Retinal pigment epithelial cell (primary cell): ENCODE results near the gene CPTP.

ENCODE experiments used
- DNase-seq: peaks from one replicate; pipeline ENCODE4 v3.0.0-alpha.2; 2010; ENCODE audit warnings: low read depth
- H3K4me3 ChIP-seq: 2 replicates; pipeline ENCODE4 v1.5.1; 2011; ENCODE audit warnings: mild to moderate bottlenecking, low read length, control low read depth, moderate library complexity
- TF ChIP-seq, protein P1 (sequence below): conservative IDR thresholded peaks from 2 replicates; pipeline ENCODE4 v1.5.1; 2011; ENCODE audit warnings: low read depth, low read length, control low read depth, inconsistent platforms

Gene CPTP

DNA sequence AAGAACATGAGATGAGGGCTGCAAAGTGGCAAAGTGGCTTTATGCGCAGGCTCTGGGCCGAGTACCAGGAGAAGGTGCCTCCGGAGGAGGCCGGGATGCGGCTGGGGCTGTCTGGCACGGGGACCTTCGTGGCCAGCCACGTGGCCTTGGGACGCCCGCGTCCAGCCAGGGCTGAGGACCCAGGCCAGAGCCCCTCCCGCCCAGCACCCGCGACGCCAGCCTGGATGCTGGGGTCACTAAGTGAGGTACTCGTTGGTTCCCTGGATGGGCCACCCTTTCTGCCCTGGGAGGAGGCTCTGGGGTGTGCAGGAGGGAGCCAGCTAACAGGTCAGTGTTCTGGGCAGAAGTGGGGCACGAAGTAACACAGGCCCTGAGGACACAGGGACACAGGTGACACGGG is 31.8 kb upstream of the CPTP start:
- DNase-seq = no peak
- TF ChIP-seq, protein P1, sequence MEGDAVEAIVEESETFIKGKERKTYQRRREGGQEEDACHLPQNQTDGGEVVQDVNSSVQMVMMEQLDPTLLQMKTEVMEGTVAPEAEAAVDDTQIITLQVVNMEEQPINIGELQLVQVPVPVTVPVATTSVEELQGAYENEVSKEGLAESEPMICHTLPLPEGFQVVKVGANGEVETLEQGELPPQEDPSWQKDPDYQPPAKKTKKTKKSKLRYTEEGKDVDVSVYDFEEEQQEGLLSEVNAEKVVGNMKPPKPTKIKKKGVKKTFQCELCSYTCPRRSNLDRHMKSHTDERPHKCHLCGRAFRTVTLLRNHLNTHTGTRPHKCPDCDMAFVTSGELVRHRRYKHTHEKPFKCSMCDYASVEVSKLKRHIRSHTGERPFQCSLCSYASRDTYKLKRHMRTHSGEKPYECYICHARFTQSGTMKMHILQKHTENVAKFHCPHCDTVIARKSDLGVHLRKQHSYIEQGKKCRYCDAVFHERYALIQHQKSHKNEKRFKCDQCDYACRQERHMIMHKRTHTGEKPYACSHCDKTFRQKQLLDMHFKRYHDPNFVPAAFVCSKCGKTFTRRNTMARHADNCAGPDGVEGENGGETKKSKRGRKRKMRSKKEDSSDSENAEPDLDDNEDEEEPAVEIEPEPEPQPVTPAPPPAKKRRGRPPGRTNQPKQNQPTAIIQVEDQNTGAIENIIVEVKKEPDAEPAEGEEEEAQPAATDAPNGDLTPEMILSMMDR = no peak
- no peak overlapping the region for H3K4me3 ChIP-seq

DNA sequence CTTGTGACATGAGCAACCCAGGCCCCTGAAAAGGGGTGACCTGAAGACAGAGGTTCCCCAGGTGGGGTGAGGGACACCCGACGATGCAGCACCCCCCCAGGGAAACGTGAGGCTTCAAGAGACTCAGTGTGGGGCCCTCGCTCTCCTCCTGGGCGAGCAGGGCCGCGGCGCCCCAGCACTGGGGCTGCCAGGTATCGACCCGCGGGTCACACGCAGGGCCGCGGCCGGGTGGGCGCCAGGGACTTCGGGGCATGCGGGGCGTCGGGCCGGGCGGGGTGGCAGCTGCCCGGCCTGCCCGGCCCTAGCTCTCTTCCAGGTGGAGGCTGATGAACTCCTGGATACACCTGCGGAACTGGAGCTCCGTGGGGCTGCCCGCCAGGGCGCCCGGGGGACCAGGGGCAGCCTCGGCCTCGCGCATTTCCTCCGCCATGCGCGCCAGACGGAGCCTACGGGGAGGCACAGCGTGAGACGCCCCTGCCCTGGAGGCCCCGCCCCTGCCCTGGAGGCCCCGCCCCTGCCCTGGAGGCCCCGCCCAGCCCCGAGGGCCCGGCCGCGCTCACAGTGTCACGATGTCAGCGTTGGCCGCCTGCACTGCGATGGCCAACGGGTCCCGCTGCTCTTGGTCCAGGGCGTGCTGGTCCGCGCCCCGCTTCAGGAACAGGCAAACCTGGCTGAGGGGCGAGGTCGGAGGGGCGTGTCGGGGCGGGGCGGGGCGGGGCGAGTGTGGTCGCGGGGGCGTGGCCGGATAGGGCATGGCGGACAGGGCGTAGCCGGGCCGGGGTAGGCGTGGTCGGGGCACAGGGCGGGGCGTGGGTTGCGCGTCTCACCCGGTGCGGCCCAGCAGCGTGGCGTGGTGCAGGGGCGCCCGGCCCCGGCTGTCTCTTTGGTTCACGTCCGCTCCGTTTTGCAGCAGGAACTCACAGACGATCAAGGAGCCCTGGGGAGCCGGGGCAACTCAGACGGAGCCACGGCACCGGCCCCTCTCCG is 31.0 kb upstream of the CPTP start:
- TF ChIP-seq, protein P1 = no peak
- DNase-seq = no peak
- no peak overlapping the region for H3K4me3 ChIP-seq

DNA sequence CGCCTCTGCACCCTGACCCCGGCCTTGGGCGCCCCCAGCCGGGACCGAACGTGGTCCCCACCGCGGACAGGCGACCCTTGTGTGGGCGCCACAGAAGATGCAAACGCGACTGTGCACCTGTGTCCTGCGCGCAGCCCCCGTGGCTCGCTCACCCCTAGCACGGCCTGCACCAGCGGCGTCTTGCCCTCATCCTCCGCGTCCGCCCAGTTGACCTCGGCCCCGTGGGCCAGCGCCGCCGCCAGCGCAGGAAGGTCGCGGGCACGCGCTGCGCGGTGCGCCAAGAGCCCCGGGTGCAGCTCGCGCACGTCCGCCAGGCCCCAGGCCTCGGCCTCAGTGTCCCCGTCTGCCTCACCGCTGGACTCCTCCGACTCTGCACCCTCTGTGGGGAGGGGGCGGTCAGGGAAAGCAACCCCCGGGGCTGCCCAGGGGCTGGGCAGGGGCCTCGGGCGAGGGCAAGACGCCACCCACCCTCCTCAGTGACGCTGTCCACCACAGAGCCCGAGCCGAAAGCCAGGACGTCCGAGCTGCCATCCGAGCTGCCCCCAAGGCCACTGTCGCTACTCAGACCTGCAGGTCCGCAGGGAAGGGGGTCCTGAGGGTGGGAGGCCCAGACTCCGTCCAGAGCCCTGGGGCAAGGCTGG is 30.2 kb upstream of the CPTP start:
- no peak overlapping the region for H3K4me3 ChIP-seq
- TF ChIP-seq, protein P1 = no peak
- DNase-seq = no peak

DNA sequence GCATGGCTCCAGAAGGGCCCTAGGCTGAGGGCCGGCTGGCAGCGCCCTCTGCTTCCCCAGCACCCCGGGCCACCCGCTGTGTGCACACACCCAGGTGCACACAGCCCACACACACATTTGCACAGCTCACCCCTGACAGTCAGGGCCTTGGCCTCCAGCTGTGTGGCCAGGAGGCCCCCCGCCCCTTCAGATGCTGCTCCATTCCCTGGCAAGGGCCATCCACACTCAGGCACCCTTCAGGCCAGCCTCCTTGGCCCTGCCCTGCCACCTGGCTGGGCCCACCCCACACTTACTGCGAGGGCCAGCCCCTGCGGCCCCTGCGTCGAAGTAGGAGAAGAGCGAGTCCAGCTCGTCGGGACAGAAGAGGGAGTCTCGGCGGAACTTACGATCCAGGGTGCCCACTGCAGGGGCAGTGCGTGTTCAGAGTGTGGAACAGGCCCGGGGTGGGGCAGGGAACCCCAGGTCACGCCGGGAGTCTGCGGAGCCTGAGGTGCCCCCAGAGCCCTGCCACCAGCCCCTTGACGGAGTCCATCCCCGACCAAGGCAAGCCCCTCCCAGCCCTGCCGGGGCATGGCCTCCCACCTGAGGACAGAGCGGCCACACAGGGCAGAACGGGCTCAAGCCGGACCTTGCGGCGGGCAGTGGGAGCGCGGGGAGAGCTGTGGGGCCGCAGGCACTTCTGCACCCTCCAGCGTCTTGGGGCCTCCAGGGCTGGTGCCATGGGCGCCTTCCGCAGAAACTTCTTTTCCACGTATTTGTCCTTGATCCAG is 29.3 kb upstream of the CPTP start:
- TF ChIP-seq, protein P1 = no peak
- DNase-seq = no peak
- H3K4me3 ChIP-seq = no peak overlapping the region

DNA sequence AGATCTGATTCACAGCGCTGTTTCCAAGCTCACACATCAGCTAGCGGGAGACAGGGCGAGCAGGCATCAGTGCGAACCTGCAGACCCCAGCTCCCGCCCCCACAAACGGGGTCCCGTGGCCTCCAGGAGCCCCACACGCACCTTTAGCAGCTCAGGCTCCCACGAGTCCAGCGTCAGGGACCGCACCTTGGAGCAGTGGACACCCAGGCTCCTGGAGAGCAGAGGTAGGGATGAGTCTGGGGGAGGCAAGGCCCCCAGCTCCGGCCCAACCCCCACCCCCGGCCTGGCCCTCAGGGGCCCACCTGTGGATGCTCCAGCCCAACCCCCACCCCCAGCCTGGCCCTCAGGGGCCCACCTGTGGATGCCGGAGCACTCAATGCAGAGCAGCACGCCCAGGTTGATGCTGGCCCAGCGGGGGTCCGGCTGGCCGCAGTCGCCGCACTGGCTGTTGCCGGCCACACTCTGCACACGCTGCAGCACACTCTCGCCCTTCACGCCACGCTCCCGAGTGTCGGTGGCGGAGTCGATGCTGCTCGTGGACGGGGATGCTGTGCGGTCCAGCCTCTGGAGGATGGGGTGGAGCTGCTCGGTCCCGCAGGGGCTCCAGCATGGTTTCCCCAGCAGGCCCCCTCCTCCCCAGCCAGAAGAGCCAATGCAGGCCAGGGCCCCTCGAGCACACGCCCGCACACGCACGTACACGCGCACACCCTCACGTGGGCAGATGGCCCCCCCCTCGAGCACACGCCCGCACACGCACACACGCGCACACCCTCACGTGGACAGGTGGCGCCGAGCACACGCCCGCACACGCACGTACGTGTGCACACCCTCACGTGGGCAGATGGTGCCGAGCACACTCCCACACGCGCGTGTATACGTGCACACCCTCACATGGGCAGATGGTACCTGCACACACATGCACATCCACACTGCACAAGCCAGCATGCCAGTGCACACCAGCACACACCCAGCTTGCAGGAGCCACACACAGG is 28.2 kb upstream of the CPTP start:
- no peak for DNase-seq
- H3K4me3 ChIP-seq = no peak overlapping the region
- TF ChIP-seq, protein P1 = no peak

DNA sequence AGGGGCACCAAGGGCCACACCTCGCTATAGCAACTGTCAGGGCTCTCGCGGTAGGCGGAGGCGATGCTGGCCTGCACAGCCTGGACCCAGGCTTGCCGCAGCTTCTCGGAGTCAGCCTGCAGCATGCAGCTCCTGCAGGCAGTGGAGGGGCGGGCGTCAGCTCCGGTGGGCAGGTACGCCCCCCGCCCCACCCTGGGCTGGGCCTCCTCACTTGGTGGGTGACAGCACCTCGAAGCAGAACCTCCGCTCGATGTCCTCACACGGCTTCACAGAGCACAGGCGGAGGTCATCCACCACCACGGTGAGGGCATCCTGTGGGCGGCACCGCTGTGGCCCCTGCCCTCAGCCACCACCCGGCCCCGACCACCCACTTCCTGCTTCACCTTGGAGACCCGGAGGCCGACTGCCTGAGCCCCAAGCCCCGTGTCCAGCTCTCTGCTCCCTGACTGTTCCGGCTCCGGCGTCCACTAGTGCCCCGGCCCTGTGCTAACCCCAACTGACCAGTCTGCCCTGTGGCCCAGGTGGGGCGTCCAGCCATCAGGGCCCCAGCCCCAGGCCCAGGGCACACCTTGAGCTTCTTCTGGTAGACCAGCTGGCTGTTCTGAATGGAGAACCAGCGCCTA is 26.7 kb upstream of the CPTP start:
- no peak for DNase-seq
- no peak overlapping the region for H3K4me3 ChIP-seq
- TF ChIP-seq, protein P1 = no peak
